DOHH2 (cell line): ENCODE data around the gene TMEM18.

Experiments
- H3F3A ChIP-seq: fragments of 200-600 bp; sonication (generic), shearing (Covaris generic); 2 replicates; pipeline ENCODE4 v1.6.0; 2016; ENCODE audit warnings: antibody characterized with exemption, mild to moderate bottlenecking; ENCODE audit not compliant: control insufficient read depth, insufficient read depth
- H3K27ac ChIP-seq: fragments of 200-600 bp; sonication (generic); 2 replicates; pipeline ENCODE4 v1.5.1; 2014; ENCODE audit warnings: low read depth, mild to moderate bottlenecking, low read length, moderate library complexity
- H3K27me3 ChIP-seq: fragments of 200-600 bp; sonication (generic); 2 replicates; pipeline ENCODE4 v1.6.1; 2014; ENCODE audit warnings: mild to moderate bottlenecking, low read length, mixed read lengths; ENCODE audit not compliant: control insufficient read depth
- H3K36me3 ChIP-seq: fragments of 200-600 bp; sonication (generic); 2 replicates; pipeline ENCODE4 v1.6.1; 2014; ENCODE audit warnings: mild to moderate bottlenecking, low read length, moderate library complexity, mixed read lengths; ENCODE audit not compliant: control insufficient read depth
- H3K4me1 ChIP-seq: fragments of 200-600 bp; sonication (generic); 2 replicates; pipeline ENCODE4 v1.6.1; 2014; ENCODE audit warnings: mild to moderate bottlenecking, low read length, mixed read lengths; ENCODE audit not compliant: control insufficient read depth
- H3K4me2 ChIP-seq: fragments of 200-600 bp; sonication (generic); 2 replicates; pipeline ENCODE4 v1.6.0; 2014; ENCODE audit warnings: mild to moderate bottlenecking, low read length, moderate library complexity
- H3K4me3 ChIP-seq: fragments of 200-600 bp; sonication (generic); 2 replicates; pipeline ENCODE4 v1.5.1; 2014; ENCODE audit warnings: mild to moderate bottlenecking, low read length, mixed read lengths
- H3K79me2 ChIP-seq: fragments of 200-600 bp; sonication (generic); 2 replicates; pipeline ENCODE4 v1.6.1; 2014; ENCODE audit warnings: mild to moderate bottlenecking, low read length, mixed read lengths; ENCODE audit not compliant: control insufficient read depth
- H3K9me2 ChIP-seq: fragments of 200-600 bp; sonication (generic); replicated peaks from 2 replicates; pipeline ENCODE4 v1.6.1; 2014; ENCODE audit warnings: mild to moderate bottlenecking, low read length, mixed read lengths; ENCODE audit not compliant: control insufficient read depth
- H3K9me3 ChIP-seq: fragments of 200-600 bp; sonication (generic); 2 replicates; pipeline ENCODE4 v1.6.1; 2014; ENCODE audit warnings: antibody characterized with exemption, low read length, mixed read lengths; ENCODE audit not compliant: control insufficient read depth, insufficient read depth
- H4K20me1 ChIP-seq: fragments of 200-600 bp; sonication (generic); 2 replicates; pipeline ENCODE4 v1.6.0; 2014; ENCODE audit warnings: low read depth, mild to moderate bottlenecking, antibody characterized with exemption, low read length, moderate library complexity; ENCODE audit not compliant: control insufficient read depth, insufficient read depth
- CTCF ChIP-seq: fragments of 200-600 bp; sonication (generic); IDR thresholded peaks from one replicate; pipeline ENCODE4 v1.5.1; 2014; ENCODE audit warnings: antibody characterized with exemption, mild to moderate bottlenecking, low read depth, low read length; ENCODE audit not compliant: poor library complexity, severe bottlenecking
- EZH2phosphoT487 ChIP-seq: fragments of 200-600 bp; sonication (generic); IDR thresholded peaks from 2 replicates; pipeline ENCODE4 v1.6.1; 2017; ENCODE audit warnings: borderline replicate concordance, mild to moderate bottlenecking, antibody characterized with exemption, low read length, moderate library complexity, mixed read lengths

The TMEM18 gene

GRCh38 chr2:648476-649424 lies 28.5 kb downstream of the TMEM18 start:
- Histone ChIP-seq H3K9me3 (no peaks in the 10 kb centered on the region), H3K9me2 (no peaks in the 10 kb centered on the region), H3K27ac (no peak overlapping the region), H3K79me2 (no peaks in the 10 kb centered on the region), H4K20me1 (no peaks in the 10 kb centered on the region), H3K36me3 (no peaks in the 10 kb centered on the region), H3F3A (no peaks in the 10 kb centered on the region), H3K4me1 (no peaks in the 10 kb centered on the region), H3K4me3 (no peak overlapping the region), H3K4me2 (no peak overlapping the region), H3K27me3 (no peaks in the 10 kb centered on the region)
- TF ChIP-seq CTCF, result no peak
- no peak for TF ChIP-seq EZH2phosphoT487

GRCh38 chr2:647691-648231 lies 29.4 kb downstream of the TMEM18 start:
- Histone ChIP-seq H3K27ac (no peak overlapping the region), H3K27me3 (no peaks in the 10 kb centered on the region), H3K4me1 (no peaks in the 10 kb centered on the region), H3K9me2 (no peaks in the 10 kb centered on the region), H3K4me2 (no peak overlapping the region), H3K9me3 (no peaks in the 10 kb centered on the region), H3K79me2 (no peaks in the 10 kb centered on the region), H3F3A (no peaks in the 10 kb centered on the region), H4K20me1 (no peaks in the 10 kb centered on the region), H3K36me3 (no peaks in the 10 kb centered on the region), H3K4me3 (no peak overlapping the region)
- no peak for TF ChIP-seq CTCF
- TF ChIP-seq EZH2phosphoT487, result no peak

GRCh38 chr2:647003-647560 lies 30.1 kb downstream of the TMEM18 start:
- H3F3A ChIP-seq, result no peaks in the 10 kb centered on the region
- no peaks in the 10 kb centered on the region for H3K9me2 ChIP-seq
- no peaks in the 10 kb centered on the region for H3K9me3 ChIP-seq
- H3K79me2 ChIP-seq, result no peaks in the 10 kb centered on the region
- H3K4me3 ChIP-seq, result no peak overlapping the region
- H4K20me1 ChIP-seq, result no peaks in the 10 kb centered on the region
- H3K36me3 ChIP-seq, result no peaks in the 10 kb centered on the region
- H3K4me2 ChIP-seq, result no peak overlapping the region
- H3K27ac ChIP-seq, result no peak overlapping the region
- H3K27me3 ChIP-seq, result no peaks in the 10 kb centered on the region
- H3K4me1 ChIP-seq, result no peaks in the 10 kb centered on the region
- TF ChIP-seq CTCF (no peak), EZH2phosphoT487 (no peak)
